GM21619 (cell line): ENCODE measurements around the gene APOM.

Source experiments
- ATAC-seq: cut with Tn5 transposase; IDR thresholded peaks from one replicate; pipeline ENCODE4 v1.9.1; 2021; ENCODE audit not compliant: unreplicated experiment

APOM gene

GRCh38 chr6:31702819-31703716 is 47.4 kb downstream of the APOM start, which contains the start of gene ABHD16A:
TSS of gene ABHD16A (minus strand) at chr6:31703324. CDS start at chr6:31703281, 43 bp downstream.
- peak; percentile 70 for ATAC-seq

GRCh38 chr6:31705931-31706330 is 50.2 kb downstream of the APOM start:
- no peak for ATAC-seq

- no peak for ATAC-seq
Observed at GRCh38 chr6:31706599-31706998, 50.9 kb downstream of the APOM start, which contains the start of gene LY6G6F. TSS of gene LY6G6F (plus strand) at chr6:31706866. CDS start at chr6:31706907, 41 bp downstream.

GRCh38 chr6:31707701-31708100 is 52.0 kb downstream of the APOM start:
- ATAC-seq: no peak
